K562 (cell line): ENCODE results near the gene PAXIP1. TPM values are rescaled to one million over a fixed set of nuclear protein-coding genes. Genes with fewer than 3 reads are reported as not detected.

ENCODE experiments used
- CBFB ChIP-seq: sonication (generic); formaldehyde crosslinking; IDR thresholded peaks from 2 replicates; pipeline ENCODE4 v1.4.0; 2020; ENCODE audit warnings: mild to moderate bottlenecking, missing genetic modification reagents
- ELF1 ChIP-seq: fragments of 200-800 bp; sonication (Bioruptor generic); IDR thresholded peaks from 2 replicates; pipeline ENCODE4 v1.6.1; 2016; ENCODE audit warnings: missing genetic modification characterization, missing compliant biosample characterization
- FOXK2 ChIP-seq, 2 experiments: fragments of 450-650 bp; IDR thresholded peaks in 1 of 2; conservative IDR thresholded peaks in 1 of 2; 2 replicates each; pipeline ENCODE4 v1.6.1; 2016; ENCODE audit warnings: low read depth in 2 of 2, mild to moderate bottlenecking in 1 of 2
- KLF13 ChIP-seq: fragments of 450-650 bp; IDR thresholded peaks from 2 replicates; pipeline ENCODE4 v1.6.1; 2016; ENCODE audit warnings: missing genetic modification characterization, low read depth, mild to moderate bottlenecking, missing compliant biosample characterization, moderate library complexity, borderline replicate concordance
- PCBP2 ChIP-seq: fragments of 200-400 bp; formaldehyde crosslinking; IDR thresholded peaks from 2 replicates; pipeline ENCODE4 v1.6.1; 2018; ENCODE audit warnings: low read length, low read depth, mild to moderate bottlenecking, moderate library complexity; ENCODE audit not compliant: poor library complexity, severe bottlenecking
- POLR2A ChIP-seq: fragments of 450-650 bp; conservative IDR thresholded peaks from 2 replicates; pipeline ENCODE4 v1.6.1; 2016
- PRDM10 ChIP-seq: fragments of 450-650 bp; IDR thresholded peaks from 2 replicates; pipeline ENCODE4 v1.6.1; 2018; ENCODE audit not compliant: partially characterized antibody
- PRPF4 ChIP-seq: fragments of 200-400 bp; formaldehyde crosslinking; IDR thresholded peaks from one replicate; pipeline ENCODE4 v1.6.1; 2017; ENCODE audit warnings: low read length, low read depth, mild to moderate bottlenecking; ENCODE audit not compliant: insufficient read depth, poor library complexity, severe bottlenecking
- SRSF7 ChIP-seq: fragments of 200-400 bp; formaldehyde crosslinking; optimal IDR thresholded peaks from 2 replicates; pipeline ENCODE3; 2017; ENCODE audit warnings: mild to moderate bottlenecking, low read depth, low read length
- TAF15 ChIP-seq: fragments of 200-400 bp; formaldehyde crosslinking; IDR thresholded peaks from 2 replicates; pipeline ENCODE4 v1.6.1; 2017; ENCODE audit warnings: mild to moderate bottlenecking, low read depth, low read length, moderate library complexity
- TEAD2 ChIP-seq: fragments of 450-650 bp; IDR thresholded peaks from 2 replicates; pipeline ENCODE4 v1.6.1; 2016; ENCODE audit warnings: missing genetic modification characterization, control low read depth, missing compliant biosample characterization
- XRCC5 ChIP-seq: fragments of 200-400 bp; formaldehyde crosslinking; IDR thresholded peaks from 2 replicates; pipeline ENCODE4 v1.6.1; 2017; ENCODE audit warnings: low read depth, mild to moderate bottlenecking, low read length
- ZNF57 ChIP-seq: fragments of 450-650 bp; formaldehyde crosslinking; IDR thresholded peaks from 2 replicates; pipeline ENCODE4 v1.4.0; 2020; ENCODE audit warnings: mild to moderate bottlenecking, moderate library complexity
- polyA plus RNA-seq, 8 experiments: library from polyadenylated mRNA; depleted of rRNA in 4 of 8; stranded (reverse) in 5 of 8; unstranded in 3 of 8; fragments of >200 nt; fragmentation: Nextera tagmentation in 2 of 8; fragmentation: Illumina TruSeq in 1 of 8; extraction: Ambion mirVana in 2 of 8; extraction: Trizol in 1 of 8; gene quantifications; 2 replicates each; pipeline versions ENCODE4 v1.2.1 to v1.2.3, GENCODE V29; 2011 to 2014; ENCODE audit warnings: inconsistent platforms in 1 of 8, missing spikeins in 1 of 8
- total RNA-seq, 7 experiments: library from RNA; depleted of rRNA in 6 of 7; stranded (reverse); fragments of >200 nt in 6 of 7; fragmentation: Illumina TruSeq in 2 of 7; extraction: Trizol in 2 of 7; gene quantifications; 2 replicates each; pipeline versions ENCODE4 v1.2.1 to v1.2.3, GENCODE V29; 2011 to 2021; ENCODE audit warnings: low replicate concordance in 1 of 7
- TF ChIP-seq, protein P1 (sequence below): fragments of 450-650 bp; formaldehyde crosslinking; IDR thresholded peaks from 2 replicates; pipeline ENCODE4 v1.4.0; 2022; ENCODE audit warnings: mild to moderate bottlenecking, moderate library complexity
- TF ChIP-seq, protein P2 (sequence below): sonication (generic); formaldehyde crosslinking; IDR thresholded peaks from 2 replicates; pipeline ENCODE4 v1.8.0; 2022; ENCODE audit warnings: missing genetic modification reagents, mild to moderate bottlenecking, borderline replicate concordance
- TF ChIP-seq, protein P3 (sequence below): sonication (generic); formaldehyde crosslinking; IDR thresholded peaks from 2 replicates; pipeline ENCODE4 v1.8.0; 2022; ENCODE audit warnings: missing genetic modification reagents, mild to moderate bottlenecking, moderate library complexity, borderline replicate concordance
- TF ChIP-seq, protein P4 (sequence below): sonication (generic); formaldehyde crosslinking; IDR thresholded peaks from 2 replicates; pipeline ENCODE4 v1.8.0; 2022; ENCODE audit warnings: mild to moderate bottlenecking, missing genetic modification reagents

Gene PAXIP1
- total and polyA plus RNA-seq, 9 of the 15 experiments (the other 6 are each of a cell fraction or from before 2014, with no cell fraction given): 9.7 to 37.9 (median 28.4) TPM

DNA sequence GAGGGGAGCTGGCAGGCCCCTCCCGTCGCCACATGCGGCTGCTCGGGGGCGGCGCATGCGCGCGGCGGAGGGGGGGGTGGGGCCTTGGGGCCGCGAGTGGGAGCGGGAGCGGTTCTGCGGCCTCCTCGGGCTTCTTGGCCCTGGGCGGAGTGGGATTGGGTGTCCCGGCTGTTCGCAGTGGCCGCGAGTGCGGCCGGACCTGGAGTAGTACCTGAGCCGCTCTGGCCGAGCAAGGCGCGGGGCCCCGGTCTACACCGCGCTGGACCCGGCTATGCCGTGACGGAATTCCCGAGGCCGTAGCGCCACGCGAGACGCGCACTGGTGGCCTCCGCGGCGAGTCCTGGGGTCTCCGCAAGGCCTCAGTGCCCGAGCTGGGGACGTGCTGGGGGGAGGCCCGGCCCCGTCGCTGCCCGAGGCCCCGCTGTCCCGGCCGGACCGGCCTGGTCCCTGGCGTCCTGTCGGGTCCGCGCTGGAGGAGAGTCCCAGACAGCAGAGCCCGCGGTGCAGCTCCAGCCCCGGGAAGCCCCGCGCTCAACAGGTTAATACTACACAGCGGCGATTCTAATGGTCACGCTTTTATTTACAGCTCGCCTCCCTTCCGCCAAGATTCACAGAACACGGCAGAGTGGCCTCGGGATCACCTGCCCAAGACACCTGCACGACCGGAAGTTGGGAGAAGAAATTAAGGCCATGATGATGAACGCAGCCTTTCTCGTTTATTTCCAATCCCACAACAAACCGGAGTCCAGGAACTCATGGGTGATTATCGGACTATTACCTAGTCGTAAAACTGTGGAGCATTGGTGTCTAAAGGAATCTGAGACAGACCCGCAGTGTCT is 671 bp upstream of the PAXIP1 start (continued):
- no peak for TF ChIP-seq PRDM10
- peak; percentile 24; the same call in 1 of the 2 replicates for TF ChIP-seq KLF13 (tag)
- TF ChIP-seq, protein P1, sequence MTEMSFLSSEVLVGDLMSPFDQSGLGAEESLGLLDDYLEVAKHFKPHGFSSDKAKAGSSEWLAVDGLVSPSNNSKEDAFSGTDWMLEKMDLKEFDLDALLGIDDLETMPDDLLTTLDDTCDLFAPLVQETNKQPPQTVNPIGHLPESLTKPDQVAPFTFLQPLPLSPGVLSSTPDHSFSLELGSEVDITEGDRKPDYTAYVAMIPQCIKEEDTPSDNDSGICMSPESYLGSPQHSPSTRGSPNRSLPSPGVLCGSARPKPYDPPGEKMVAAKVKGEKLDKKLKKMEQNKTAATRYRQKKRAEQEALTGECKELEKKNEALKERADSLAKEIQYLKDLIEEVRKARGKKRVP: no peak
- TF ChIP-seq FOXK2 (conservative IDR thresholded peaks at IDR 0.05 in 1 of 2, IDR thresholded peaks at IDR 0.05 in 1 of 2; ENCODE audit: low read depth in 2 of 2): peak in 1 of 2 experiments; percentile 4; a peak in 1 of 4 replicates
- peak; percentile 45 for TF ChIP-seq PRPF4
- TF ChIP-seq, protein P2, sequence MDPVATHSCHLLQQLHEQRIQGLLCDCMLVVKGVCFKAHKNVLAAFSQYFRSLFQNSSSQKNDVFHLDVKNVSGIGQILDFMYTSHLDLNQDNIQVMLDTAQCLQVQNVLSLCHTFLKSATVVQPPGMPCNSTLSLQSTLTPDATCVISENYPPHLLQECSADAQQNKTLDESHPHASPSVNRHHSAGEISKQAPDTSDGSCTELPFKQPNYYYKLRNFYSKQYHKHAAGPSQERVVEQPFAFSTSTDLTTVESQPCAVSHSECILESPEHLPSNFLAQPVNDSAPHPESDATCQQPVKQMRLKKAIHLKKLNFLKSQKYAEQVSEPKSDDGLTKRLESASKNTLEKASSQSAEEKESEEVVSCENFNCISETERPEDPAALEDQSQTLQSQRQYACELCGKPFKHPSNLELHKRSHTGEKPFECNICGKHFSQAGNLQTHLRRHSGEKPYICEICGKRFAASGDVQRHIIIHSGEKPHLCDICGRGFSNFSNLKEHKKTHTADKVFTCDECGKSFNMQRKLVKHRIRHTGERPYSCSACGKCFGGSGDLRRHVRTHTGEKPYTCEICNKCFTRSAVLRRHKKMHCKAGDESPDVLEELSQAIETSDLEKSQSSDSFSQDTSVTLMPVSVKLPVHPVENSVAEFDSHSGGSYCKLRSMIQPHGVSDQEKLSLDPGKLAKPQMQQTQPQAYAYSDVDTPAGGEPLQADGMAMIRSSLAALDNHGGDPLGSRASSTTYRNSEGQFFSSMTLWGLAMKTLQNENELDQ (CRISPR knock-in tag): no peak
- TF ChIP-seq PCBP2: no peak
- TF ChIP-seq, protein P3, sequence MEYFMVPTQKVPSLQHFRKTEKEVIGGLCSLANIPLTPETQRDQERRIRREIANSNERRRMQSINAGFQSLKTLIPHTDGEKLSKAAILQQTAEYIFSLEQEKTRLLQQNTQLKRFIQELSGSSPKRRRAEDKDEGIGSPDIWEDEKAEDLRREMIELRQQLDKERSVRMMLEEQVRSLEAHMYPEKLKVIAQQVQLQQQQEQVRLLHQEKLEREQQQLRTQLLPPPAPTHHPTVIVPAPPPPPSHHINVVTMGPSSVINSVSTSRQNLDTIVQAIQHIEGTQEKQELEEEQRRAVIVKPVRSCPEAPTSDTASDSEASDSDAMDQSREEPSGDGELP (CRISPR knock-in tag): peak; percentile 67
- TF ChIP-seq CBFB (CRISPR knock-in tag): no peak
- TF ChIP-seq SRSF7: peak; percentile 92
- no peak for TF ChIP-seq TAF15
- TF ChIP-seq, protein P4, sequence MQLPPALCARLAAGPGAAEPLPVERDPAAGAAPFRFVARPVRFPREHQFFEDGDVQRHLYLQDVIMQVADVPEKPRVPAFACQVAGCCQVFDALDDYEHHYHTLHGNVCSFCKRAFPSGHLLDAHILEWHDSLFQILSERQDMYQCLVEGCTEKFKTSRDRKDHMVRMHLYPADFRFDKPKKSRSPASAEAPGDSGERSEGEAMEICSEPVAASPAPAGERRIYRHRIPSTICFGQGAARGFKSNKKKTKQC (CRISPR knock-in tag): peak; percentile 83; the same call in 1 of the 2 replicates
- TF ChIP-seq POLR2A: peak; percentile 90
- TF ChIP-seq ELF1 (tag): no peak
- TF ChIP-seq TEAD2 (tag): no peak
- 0 out of 2 replicates have a peak, but pooled peaks have one; percentile 8 for TF ChIP-seq XRCC5
- TF ChIP-seq ZNF57: peak; percentile 43; the same call in 1 of the 2 replicates
